ENCODE data around the gene SNX33.
"Not testable (repeated sequence)": the region's sequence is repeated elsewhere in the genome, so short reads cannot be mapped to it uniquely, and the experiment has no call there.

Gene SNX33

DNA sequence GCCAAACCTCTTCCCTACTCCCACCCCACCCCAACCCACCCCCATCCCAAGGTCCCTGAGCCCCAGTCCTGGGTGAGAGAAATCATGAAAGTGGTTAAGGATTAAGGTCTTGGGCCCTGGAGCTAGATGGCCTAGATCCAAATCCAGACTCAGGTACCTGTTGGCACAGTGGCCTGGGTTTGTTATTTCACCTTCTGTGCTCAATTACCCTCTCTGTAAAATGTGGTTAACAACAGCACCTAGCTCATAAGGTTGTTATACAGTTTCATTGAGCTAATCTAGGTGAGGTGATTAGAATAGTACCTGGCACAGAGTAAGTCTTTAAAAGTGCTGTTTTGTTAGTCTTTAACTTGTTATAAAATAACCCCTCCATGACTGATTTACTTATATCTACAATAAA lies 15.8 kb upstream of the SNX33 start:
- DNase-seq (ENCODE audit: extremely low read depth, insufficient read length), result no peak
- H3K4me3 ChIP-seq (replicated peaks; ENCODE audit: low read depth, low read length), result no peak overlapping the region
- no peak for TF ChIP-seq CTCF (IDR thresholded peaks at IDR 0.05; ENCODE audit: insufficient read depth, low read length, poor library complexity, severe bottlenecking)
- no peaks in the 10 kb centered on the region for H3K36me3 ChIP-seq (ENCODE audit: control insufficient read depth, insufficient read depth, low read length)
- no peaks in the 10 kb centered on the region for H3K27me3 ChIP-seq (replicated peaks; ENCODE audit: control insufficient read depth, insufficient read depth, low read length)

GRCh38 chr15:75633922-75634321 lies 13.8 kb upstream of the SNX33 start:
- H3K27me3 ChIP-seq (replicated peaks; ENCODE audit: control insufficient read depth, insufficient read depth, low read length); H3K4me3 ChIP-seq (replicated peaks; ENCODE audit: low read depth, low read length); DNase-seq (ENCODE audit: extremely low read depth, insufficient read length); H3K36me3 ChIP-seq (ENCODE audit: control insufficient read depth, insufficient read depth, low read length): not testable (repeated sequence)

DNA sequence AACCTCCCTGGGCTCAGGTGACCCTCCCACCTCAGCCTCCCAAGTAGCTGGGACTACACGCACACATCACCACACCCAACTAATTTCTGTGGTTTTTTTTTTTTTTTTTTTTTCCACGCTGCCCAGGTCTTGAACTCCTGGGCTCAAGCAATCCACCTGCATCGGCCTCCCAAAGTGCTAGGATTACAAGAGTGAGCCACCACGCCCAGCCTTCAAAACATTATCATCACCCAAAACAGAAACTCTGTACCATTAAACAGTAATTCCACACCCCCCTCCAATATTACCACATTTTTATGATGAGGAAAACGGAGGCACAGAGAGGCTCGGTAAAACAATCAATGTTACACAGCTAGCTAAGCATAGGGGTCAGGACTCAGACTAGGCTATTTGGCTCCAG lies 11.7 kb upstream of the SNX33 start:
- Histone ChIP-seq H3K4me3 (replicated peaks; ENCODE audit: low read depth, low read length) (no peak overlapping the region), H3K36me3 (ENCODE audit: control insufficient read depth, insufficient read depth, low read length) (no peaks in the 10 kb centered on the region), H3K27me3 (replicated peaks; ENCODE audit: control insufficient read depth, insufficient read depth, low read length) (no peaks in the 10 kb centered on the region)
- TF ChIP-seq CTCF (IDR thresholded peaks at IDR 0.05; ENCODE audit: insufficient read depth, low read length, poor library complexity, severe bottlenecking), result no peak
- no peak for DNase-seq (ENCODE audit: extremely low read depth, insufficient read length)

- Histone ChIP-seq H3K4me3 (replicated peaks; ENCODE audit: low read depth, low read length) (no peak overlapping the region), H3K27me3 (replicated peaks; ENCODE audit: control insufficient read depth, insufficient read depth, low read length) (no peaks in the 10 kb centered on the region), H3K36me3 (ENCODE audit: control insufficient read depth, insufficient read depth, low read length) (no peaks in the 10 kb centered on the region)
- no peak for DNase-seq (ENCODE audit: extremely low read depth, insufficient read length)
- no peak for TF ChIP-seq CTCF (IDR thresholded peaks at IDR 0.05; ENCODE audit: insufficient read depth, low read length, poor library complexity, severe bottlenecking)
Observed at GRCh38 chr15:75637245-75638009, 10.3 kb upstream of the SNX33 start.

- H3K36me3 ChIP-seq (ENCODE audit: control insufficient read depth, insufficient read depth, low read length), result no peaks in the 10 kb centered on the region
- H3K27me3 ChIP-seq (replicated peaks; ENCODE audit: control insufficient read depth, insufficient read depth, low read length), result no peaks in the 10 kb centered on the region
- no peak for DNase-seq (ENCODE audit: extremely low read depth, insufficient read length)
- H3K4me3 ChIP-seq (replicated peaks; ENCODE audit: low read depth, low read length), result peak overlapping the region; percentile 99
- no peak for TF ChIP-seq CTCF (IDR thresholded peaks at IDR 0.05; ENCODE audit: insufficient read depth, low read length, poor library complexity, severe bottlenecking)
Observed at GRCh38 chr15:75639191-75639708, 8.5 kb upstream of the SNX33 start.

DNA sequence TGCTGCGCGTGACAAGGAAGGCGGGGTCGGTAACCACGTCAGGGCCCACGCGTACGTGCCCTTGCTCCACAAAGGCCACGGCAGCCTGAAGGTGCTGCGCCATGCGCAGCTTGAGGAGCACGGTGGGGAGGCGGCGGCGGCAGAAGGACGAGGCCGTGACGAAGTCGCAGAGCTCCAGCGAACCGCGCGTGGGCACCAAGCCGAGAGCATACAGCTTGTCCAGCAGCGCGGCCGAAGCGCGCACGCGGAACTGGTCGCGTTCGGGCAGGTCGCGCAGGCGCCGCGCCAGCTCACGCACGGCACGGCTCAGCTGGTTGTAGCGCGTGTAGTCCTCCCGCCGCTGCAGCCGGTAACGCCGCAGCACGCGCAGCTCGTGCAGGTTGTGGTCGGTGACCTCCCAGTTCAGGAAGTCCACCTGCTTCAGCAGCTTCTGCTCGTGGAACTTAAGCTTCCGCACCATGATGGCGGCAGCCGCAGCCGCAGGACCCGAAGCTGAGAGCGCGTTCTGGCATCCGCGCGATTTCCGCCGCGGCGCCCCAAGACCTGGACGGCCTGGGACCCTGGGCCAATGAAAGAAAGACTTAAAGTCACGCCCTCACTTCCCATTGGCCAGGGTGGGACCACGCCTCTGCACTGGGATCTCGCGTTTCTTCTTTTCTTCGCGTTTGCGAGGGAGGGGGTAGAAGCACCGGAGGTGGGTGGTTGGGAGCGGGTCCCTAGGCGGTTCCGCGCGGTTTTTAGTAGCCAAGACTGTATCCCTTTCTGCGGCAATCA lies 7.8 kb upstream of the SNX33 start, which contains the start of gene IMP3:
Gene IMP3, minus strand, starts transcription at position 516 of the 774 bp plus-strand sequence. Its CDS starts 56 bp downstream, at position 460.
- peak; percentile 96 for DNase-seq (ENCODE audit: extremely low read depth, insufficient read length)
- no peaks in the 10 kb centered on the region for H3K36me3 ChIP-seq (ENCODE audit: control insufficient read depth, insufficient read depth, low read length)
- no peaks in the 10 kb centered on the region for H3K27me3 ChIP-seq (replicated peaks; ENCODE audit: control insufficient read depth, insufficient read depth, low read length)
- H3K4me3 ChIP-seq (replicated peaks; ENCODE audit: low read depth, low read length), result peak within 1 kb of the TSS; percentile 99
- no peak for TF ChIP-seq CTCF (IDR thresholded peaks at IDR 0.05; ENCODE audit: insufficient read depth, low read length, poor library complexity, severe bottlenecking)

All from GM06990 (cell line).